ENCODE measurements around the gene PNMA8B.

PNMA8B gene

GRCh38 chr19:46486358-46486757 is 9.3 kb downstream of the PNMA8B start:
- DNase-seq: no peak

GRCh38 chr19:46484656-46485055 is 11.0 kb downstream of the PNMA8B start:
- no peak for DNase-seq

- no peak for DNase-seq
Observed at GRCh38 chr19:46482631-46483030, 13.0 kb downstream of the PNMA8B start.

GRCh38 chr19:46481947-46482346 is 13.7 kb downstream of the PNMA8B start:
- no peak for DNase-seq

DNA sequence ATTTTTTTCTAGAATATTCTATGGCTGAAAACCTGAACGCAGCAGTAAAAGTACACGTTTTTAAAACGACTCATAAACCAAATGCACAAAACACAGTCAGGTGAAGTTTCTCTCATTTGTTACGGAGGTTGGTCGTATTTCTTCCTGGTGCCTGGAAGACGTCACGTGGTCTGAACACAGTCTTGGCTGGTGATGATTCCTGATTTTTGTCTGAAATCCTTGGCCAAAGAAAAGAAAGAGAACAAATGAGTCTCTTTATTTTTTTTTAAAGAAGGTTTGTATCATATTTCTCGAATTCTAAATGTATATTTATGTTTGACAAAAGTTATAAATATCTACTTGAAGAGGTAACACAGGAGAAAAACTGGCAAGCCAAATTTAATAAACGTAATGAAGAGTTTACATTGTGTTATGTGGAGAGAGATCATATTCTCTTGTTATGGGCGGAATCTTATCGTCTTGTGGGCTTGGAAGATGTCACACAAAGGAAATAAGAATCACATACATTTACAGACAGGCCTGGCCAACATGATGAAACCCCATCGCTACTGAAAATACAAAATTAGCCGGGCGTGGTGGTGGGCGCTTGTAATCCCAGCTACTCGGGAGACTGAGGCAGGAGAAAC is 14.3 kb downstream of the PNMA8B start:
- DNase-seq: no peak

GRCh38 chr19:46480415-46480814 is 15.3 kb downstream of the PNMA8B start:
- no peak for DNase-seq

DNA sequence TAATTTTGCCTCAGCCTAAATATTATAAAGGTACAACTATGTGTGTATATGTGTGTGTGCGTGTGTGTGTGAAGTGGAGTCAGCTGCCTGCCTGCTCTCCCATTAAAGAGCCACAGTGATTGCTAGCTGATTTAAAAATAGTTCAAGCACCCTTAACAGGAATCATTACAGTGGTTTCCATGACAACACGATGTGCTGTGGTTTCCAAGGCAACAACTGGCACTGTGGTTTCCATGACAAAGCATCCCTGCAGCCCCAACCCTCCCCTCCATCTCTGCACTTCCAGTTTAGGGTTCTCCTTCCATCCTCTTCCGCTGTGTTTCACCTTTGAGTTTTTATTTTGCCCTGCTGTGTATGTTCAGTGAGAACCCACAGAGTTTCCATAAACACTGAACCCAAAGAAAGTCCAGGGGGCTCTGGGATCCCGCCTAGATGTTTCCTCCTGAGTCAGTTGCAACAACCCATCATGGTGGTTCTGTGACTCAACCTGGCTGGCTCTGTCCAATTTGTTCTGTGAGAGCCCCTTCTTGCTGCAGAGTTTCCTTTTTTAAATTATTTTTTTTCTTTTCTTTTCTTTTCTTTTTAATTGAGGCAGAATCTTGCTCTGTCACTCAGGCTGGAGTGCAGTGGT is 17.2 kb downstream of the PNMA8B start:
- no peak for DNase-seq

- DNase-seq: no peak
Observed at GRCh38 chr19:46475986-46476385, 19.7 kb downstream of the PNMA8B start.

GRCh38 chr19:46474211-46474610 is 21.5 kb downstream of the PNMA8B start:
- DNase-seq: no peak

- DNase-seq: no peak
Observed at GRCh38 chr19:46472592-46472991, 23.1 kb downstream of the PNMA8B start.

- DNase-seq: no peak
Observed at GRCh38 chr19:46471811-46472543, 23.7 kb downstream of the PNMA8B start.

DNA sequence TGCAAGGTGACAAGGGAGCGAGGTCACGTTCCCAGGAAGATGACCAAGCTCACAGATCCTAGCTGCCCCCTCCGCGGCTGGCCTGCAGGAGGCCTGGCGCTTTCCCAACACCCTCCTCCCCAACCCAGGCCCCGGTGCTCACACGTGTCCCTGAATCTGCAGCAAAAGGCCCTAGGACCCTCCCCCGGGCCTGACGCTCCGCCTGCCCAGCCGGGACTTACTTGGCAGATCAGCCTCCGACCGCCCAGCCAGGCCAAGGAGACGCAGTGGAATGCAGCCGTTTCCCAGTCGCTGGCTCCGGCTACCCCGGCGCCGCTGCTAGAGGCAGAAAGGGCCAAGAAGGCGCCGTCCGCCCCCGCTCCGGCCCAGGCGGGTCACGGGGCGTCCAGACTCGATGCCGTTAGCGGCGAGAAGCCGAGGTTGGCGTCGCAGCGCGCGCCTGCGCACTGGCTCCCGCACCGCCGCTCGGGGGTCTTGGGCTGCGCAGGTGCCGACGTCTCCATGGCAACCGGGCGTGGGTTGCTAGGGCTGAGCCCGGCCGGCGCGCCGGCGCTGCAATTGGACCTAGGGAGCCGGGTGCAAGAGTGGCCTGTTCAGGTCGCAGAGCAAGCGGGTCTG is 24.4 kb downstream of the PNMA8B start, which contains the start of gene PNMA8A:
TSS of gene PNMA8A (minus strand) at position 448 of the 618 bp plus-strand sequence. CDS start 528 bp downstream, outside the sequence.
- no peak for DNase-seq

- DNase-seq: no peak
Observed at GRCh38 chr19:46470376-46470775, 25.3 kb downstream of the PNMA8B start.

DNA sequence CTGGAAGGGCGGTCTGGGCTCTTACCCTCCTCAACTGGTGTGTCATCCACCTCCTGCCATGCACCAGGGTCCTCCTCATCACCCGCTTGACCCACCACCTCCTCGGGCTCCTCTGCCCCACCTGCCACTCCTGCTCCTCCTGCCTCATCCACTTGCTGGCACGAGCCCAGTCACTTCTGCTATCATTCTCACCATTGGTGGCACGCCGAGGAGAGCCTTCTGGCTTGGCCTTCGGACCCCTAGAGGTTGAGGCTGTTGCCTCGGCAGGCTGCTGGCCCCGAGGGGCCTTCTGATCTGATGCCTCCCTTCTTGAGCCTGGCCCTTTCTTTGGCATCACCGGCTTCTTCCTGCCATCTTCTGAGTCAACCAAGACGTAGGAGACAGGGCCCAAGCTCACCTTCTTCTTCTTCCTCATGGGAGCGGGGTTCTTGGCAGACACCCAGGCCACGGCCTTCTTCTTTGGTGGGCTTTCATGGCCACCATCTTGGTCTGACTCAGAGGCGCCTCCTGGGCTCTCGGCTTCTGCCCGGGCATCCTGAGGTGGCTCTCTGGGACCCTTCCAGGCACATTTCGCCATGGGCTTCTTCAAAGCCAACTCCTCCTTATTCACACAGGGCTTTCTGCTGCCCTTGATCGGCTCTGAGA is 26.0 kb downstream of the PNMA8B start:
- DNase-seq: no peak

DNA sequence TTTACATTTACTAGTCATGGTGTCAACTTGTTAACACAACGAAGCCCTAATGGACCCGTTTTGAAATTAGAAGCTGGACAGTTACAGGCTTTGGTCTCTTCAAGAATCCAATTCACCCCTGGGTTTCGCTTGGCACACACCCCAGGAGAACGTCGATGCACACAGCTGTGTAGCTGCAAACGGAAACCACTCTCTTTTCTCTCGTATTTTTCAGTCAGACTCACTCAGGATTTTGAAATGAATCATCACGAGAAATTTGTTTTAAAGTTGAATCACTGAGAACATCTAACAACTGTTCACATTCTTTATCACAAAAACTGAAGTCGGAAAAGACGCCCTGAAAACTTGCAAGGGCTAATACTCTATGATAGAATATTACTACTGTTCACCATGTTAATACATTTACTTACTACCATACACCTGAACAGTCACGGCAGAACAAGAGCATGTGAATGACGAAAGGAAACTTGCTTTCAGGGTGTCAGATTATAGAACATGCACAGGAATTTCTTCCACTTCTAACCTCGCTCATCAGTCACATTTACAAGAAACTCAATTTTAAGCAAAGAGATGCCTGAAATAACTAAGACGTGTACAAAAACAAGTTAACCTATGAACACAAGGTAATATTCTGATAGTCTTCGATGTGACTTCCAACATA is 29.0 kb downstream of the PNMA8B start:
- no peak for DNase-seq

GRCh38 chr19:46463516-46463915 is 32.2 kb downstream of the PNMA8B start:
- no peak for DNase-seq

GRCh38 chr19:46461537-46461936 is 34.1 kb downstream of the PNMA8B start:
- no peak for DNase-seq

DNA sequence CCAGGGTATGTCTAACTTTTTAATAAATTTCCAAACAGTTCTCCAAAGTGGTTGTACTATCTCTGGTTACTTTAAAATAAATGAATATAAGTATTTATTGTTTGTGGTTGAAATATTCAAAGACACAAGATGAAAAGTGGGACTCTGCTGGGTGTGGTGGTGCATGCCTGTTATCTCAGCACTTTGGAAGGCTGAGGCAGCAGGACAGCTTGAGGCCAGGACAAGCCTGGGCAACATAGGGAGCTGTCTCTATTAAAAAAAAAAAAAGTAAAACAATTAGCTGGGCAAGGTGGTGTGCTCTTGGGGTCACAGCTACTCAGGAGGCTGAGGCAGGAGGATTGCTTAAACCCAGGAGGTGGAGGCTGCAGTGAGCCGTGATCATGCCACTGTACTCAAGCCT is 34.7 kb downstream of the PNMA8B start:
- DNase-seq: no peak

DNA sequence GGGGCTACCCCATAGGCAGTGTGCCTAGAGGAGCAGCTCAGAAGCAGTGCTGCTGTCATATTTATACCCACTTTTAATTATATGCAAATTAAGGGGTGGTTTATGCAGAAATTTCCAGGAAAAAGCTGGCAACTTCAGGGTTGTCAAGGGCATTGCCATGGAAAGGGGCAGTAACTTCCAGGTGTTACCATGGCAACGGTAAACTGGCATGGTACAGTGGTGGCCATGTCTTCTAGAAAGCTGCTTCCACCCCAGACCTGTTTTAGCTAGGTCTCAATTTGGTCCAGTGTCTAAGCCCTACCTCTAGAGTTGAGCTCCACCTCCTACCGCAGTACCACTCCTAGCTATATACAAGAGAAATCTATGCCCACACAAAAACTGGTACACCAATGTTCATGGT is 35.6 kb downstream of the PNMA8B start:
- DNase-seq: no peak

GRCh38 chr19:46456930-46457329 is 38.7 kb downstream of the PNMA8B start:
- DNase-seq: no peak

- DNase-seq: no peak
Observed at GRCh38 chr19:46454244-46454643, 41.4 kb downstream of the PNMA8B start.

DNA sequence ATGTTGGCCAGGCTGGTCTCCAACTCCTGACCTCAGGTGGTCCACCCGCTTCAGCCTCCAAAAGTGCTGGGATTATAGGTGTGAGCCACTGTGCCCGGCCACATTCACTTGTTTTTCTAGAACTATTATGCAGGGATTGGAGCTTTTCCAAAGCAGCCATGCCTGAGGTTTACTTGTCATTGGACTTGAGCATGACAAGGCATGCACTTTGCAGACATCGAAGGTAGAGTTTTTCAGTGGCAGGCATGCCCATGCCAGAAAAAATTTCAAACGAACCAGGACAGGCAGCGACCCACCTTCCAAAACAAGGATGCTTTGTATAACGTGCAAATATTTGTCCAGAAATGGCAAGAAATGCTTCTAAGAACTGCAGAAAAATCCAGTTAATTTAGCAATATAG is 42.0 kb downstream of the PNMA8B start:
- no peak for DNase-seq

GRCh38 chr19:46452186-46452585 is 43.5 kb downstream of the PNMA8B start:
- no peak for DNase-seq
